ENCODE data around the gene KIAA1614.

Gene KIAA1614

DNA sequence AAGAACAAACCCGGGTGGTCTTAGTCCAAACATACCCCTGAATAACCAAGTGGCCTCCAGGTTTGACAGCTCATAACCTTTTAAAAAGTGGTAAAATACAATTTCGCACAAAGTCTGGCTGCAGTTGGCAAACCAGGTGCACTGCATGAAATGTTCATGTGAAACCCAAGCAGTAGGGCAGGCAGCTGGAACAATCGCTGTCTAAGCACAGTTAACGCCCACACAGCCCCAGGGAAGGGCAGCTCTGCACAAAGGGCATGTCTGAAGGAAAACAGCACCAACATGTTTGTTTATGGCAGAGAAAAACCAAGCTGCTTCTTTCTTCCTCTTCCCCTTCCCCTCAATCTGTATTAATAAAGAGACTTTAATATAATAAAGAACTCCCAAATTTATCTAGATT lies 49.5 kb downstream of the KIAA1614 start:
- Histone ChIP-seq H3K27me3 (ENCODE audit: insufficient read depth, poor library complexity, severe bottlenecking) (no peaks in the 10 kb centered on the region), H3K4me3 (replicated peaks; ENCODE audit: insufficient read depth, low read length) (no peak overlapping the region), H3K27ac (replicated peaks) (no peak overlapping the region)
- no peak for TF ChIP-seq GABPA (IDR thresholded peaks at IDR 0.05; ENCODE audit: low read depth)
- TF ChIP-seq, protein P1, sequence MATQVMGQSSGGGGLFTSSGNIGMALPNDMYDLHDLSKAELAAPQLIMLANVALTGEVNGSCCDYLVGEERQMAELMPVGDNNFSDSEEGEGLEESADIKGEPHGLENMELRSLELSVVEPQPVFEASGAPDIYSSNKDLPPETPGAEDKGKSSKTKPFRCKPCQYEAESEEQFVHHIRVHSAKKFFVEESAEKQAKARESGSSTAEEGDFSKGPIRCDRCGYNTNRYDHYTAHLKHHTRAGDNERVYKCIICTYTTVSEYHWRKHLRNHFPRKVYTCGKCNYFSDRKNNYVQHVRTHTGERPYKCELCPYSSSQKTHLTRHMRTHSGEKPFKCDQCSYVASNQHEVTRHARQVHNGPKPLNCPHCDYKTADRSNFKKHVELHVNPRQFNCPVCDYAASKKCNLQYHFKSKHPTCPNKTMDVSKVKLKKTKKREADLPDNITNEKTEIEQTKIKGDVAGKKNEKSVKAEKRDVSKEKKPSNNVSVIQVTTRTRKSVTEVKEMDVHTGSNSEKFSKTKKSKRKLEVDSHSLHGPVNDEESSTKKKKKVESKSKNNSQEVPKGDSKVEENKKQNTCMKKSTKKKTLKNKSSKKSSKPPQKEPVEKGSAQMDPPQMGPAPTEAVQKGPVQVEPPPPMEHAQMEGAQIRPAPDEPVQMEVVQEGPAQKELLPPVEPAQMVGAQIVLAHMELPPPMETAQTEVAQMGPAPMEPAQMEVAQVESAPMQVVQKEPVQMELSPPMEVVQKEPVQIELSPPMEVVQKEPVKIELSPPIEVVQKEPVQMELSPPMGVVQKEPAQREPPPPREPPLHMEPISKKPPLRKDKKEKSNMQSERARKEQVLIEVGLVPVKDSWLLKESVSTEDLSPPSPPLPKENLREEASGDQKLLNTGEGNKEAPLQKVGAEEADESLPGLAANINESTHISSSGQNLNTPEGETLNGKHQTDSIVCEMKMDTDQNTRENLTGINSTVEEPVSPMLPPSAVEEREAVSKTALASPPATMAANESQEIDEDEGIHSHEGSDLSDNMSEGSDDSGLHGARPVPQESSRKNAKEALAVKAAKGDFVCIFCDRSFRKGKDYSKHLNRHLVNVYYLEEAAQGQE (IDR thresholded peaks at IDR 0.05; ENCODE audit: insufficient replicate concordance, low read depth): no peak
- no peak for TF ChIP-seq POLR2AphosphoS5 (IDR thresholded peaks at IDR 0.05; ENCODE audit: low read depth)
- TF ChIP-seq SPI1 (IDR thresholded peaks at IDR 0.05; ENCODE audit: borderline replicate concordance, low read depth): no peak
- TF ChIP-seq, protein P2, sequence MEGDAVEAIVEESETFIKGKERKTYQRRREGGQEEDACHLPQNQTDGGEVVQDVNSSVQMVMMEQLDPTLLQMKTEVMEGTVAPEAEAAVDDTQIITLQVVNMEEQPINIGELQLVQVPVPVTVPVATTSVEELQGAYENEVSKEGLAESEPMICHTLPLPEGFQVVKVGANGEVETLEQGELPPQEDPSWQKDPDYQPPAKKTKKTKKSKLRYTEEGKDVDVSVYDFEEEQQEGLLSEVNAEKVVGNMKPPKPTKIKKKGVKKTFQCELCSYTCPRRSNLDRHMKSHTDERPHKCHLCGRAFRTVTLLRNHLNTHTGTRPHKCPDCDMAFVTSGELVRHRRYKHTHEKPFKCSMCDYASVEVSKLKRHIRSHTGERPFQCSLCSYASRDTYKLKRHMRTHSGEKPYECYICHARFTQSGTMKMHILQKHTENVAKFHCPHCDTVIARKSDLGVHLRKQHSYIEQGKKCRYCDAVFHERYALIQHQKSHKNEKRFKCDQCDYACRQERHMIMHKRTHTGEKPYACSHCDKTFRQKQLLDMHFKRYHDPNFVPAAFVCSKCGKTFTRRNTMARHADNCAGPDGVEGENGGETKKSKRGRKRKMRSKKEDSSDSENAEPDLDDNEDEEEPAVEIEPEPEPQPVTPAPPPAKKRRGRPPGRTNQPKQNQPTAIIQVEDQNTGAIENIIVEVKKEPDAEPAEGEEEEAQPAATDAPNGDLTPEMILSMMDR (IDR thresholded peaks at IDR 0.05; ENCODE audit: insufficient read depth, low read length): no peak
- no peak for DNase-seq (ENCODE audit: low read depth in 1 of 2, low spot score in 1 of 2)

DNA sequence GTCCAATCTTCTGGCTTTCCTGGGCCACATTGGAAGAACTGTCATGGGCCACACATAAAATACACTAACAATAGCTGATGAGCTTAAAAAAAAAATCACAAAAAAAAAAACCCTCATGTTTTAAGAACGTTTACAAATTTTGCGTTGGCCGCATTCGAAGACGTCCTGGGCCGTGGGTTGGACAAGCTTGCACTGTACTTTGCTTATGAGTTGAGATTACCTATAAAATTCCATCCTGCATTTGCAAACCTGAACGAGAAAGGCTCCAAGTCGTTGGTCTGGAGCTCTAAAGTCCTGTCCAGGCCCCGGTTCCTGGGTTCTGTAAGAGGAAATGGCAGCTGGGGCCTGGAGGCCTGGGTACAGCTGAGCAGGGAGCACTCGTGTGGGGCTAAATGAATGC lies 51.4 kb downstream of the KIAA1614 start:
- TF ChIP-seq, protein P1 (IDR thresholded peaks at IDR 0.05; ENCODE audit: insufficient replicate concordance, low read depth): no peak
- TF ChIP-seq GABPA (IDR thresholded peaks at IDR 0.05; ENCODE audit: low read depth): no peak
- TF ChIP-seq, protein P2 (IDR thresholded peaks at IDR 0.05; ENCODE audit: insufficient read depth, low read length): no peak
- TF ChIP-seq POLR2AphosphoS5 (IDR thresholded peaks at IDR 0.05; ENCODE audit: low read depth): no peak
- TF ChIP-seq SPI1 (IDR thresholded peaks at IDR 0.05; ENCODE audit: borderline replicate concordance, low read depth): no peak

DNA sequence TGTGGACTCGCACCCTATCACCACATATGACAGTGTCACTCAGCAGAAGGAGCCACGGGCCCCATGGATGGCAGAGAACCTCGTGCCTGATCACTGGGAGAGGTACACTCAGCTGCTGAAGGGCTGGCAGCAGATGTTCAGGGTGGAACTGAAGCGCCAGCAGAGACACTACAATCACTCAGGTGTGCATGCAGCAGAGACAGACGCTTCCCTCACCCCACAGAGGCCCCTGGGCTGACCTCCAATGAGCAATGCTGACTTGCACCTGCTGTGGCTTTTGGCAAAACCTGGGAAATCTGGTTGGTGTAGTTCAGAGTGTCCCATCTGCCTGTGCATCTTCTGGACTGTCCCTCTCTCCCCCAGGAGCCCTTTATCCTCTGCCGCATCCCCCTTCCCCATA lies 51.9 kb downstream of the KIAA1614 start:
- no peak for TF ChIP-seq POLR2AphosphoS5 (IDR thresholded peaks at IDR 0.05; ENCODE audit: low read depth)
- TF ChIP-seq, protein P2 (IDR thresholded peaks at IDR 0.05; ENCODE audit: insufficient read depth, low read length): no peak
- TF ChIP-seq, protein P1 (IDR thresholded peaks at IDR 0.05; ENCODE audit: insufficient replicate concordance, low read depth): no peak
- no peak for TF ChIP-seq SPI1 (IDR thresholded peaks at IDR 0.05; ENCODE audit: borderline replicate concordance, low read depth)
- no peak for TF ChIP-seq GABPA (IDR thresholded peaks at IDR 0.05; ENCODE audit: low read depth)
- Histone ChIP-seq H3K27ac (replicated peaks) (no peak overlapping the region), H3K4me3 (replicated peaks; ENCODE audit: insufficient read depth, low read length) (no peak overlapping the region), H3K27me3 (ENCODE audit: insufficient read depth, poor library complexity, severe bottlenecking) (no peaks in the 10 kb centered on the region)
- no peak for DNase-seq (ENCODE audit: low read depth in 1 of 2, low spot score in 1 of 2)

More for the DNA sequence above, 51.4 kb downstream of the KIAA1614 start:
- Histone ChIP-seq H3K27ac (replicated peaks) (no peak overlapping the region), H3K4me3 (replicated peaks; ENCODE audit: insufficient read depth, low read length) (no peak overlapping the region), H3K27me3 (ENCODE audit: insufficient read depth, poor library complexity, severe bottlenecking) (no peaks in the 10 kb centered on the region)
- DNase-seq (ENCODE audit: low read depth in 1 of 2, low spot score in 1 of 2): no peak

Data from HL-60 (cell line).